ENCODE results near the gene SESTD1.

- TF ChIP-seq NCOA1 (CRISPR knock-in tag; IDR thresholded peaks at IDR 0.05) (no peak), MEIS2 (CRISPR knock-in tag; IDR thresholded peaks at IDR 0.05) (no peak), RXRA (CRISPR knock-in tag; IDR thresholded peaks at IDR 0.05) (no peak), HNF4A (CRISPR knock-in tag; IDR thresholded peaks at IDR 0.05) (no peak)
These were observed 168.5 kb downstream of the SESTD1 start for GRCh38 chr2:179096090-179096489.

Data from HepG2 (cell line).